ENCODE data around the gene NTSR2. TPM values are rescaled to one million over a fixed set of nuclear protein-coding genes. Genes with fewer than 3 reads are reported as not detected.

NTSR2 gene
- total RNA-seq, 3 donors from 2014 or later = not detected

DNA sequence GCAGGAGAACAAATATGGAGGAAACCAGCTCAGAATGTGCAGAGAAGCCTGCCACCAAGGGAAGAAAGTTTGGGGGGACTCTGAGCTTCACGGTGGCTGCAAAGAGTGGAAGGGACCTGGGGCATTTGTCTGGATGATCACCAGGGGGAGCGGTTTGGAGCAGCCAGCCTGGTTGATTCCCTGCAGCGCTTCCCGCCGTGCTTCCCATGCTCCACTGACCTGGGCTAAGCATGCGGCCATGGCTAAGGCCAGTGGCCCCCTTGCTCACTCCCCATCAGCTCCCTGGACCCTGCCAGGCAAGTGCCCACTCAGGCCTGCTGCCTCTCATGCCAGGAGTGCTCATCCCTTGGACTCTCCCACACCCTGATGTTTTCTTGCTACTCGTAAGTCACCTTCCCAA is 27.0 kb downstream of the NTSR2 start:
- TF ChIP-seq CTCF (IDR thresholded peaks at IDR 0.05) = no peak
- Histone ChIP-seq H3K4me1 (ENCODE audit: low read depth) (no peaks in the 10 kb centered on the region), H3K36me3 (ENCODE audit: low read depth) (no peaks in the 10 kb centered on the region), H3K4me3 (no peak overlapping the region), H3K9me3 (no peaks in the 10 kb centered on the region)
- ATAC-seq = no peak
- DNase-seq = no peak
- intact Hi-C loops (cut with DNase I, micrococcal nuclease) = no loop called here

DNA sequence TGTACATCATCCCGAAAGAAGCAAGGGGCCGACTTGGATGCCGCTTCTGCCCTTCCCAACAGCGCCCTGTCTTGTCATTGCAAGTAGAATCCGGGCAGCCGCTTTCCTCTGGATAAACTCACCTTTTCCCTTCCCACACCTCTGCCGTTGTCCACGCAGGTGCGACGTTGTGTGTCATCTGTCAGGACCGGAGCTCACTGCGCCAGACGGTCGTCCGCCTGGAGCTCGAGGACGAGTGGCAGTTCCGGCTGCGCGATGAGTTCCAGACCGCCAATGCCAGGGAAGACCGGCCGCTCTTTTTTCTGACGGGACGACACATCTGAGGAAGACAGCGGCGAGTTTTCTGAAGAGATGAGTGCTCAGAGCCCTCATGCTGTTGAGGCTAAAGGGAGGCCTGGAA is 29.9 kb downstream of the NTSR2 start:
- no peak for ATAC-seq
- Histone ChIP-seq H3K9me3 (no peaks in the 10 kb centered on the region), H3K4me1 (ENCODE audit: low read depth) (no peaks in the 10 kb centered on the region), H3K36me3 (ENCODE audit: low read depth) (no peaks in the 10 kb centered on the region), H3K4me3 (no peak overlapping the region)
- DNase-seq = no peak
- intact Hi-C loops (cut with DNase I, micrococcal nuclease) = no loop called here
- no peak for TF ChIP-seq CTCF (IDR thresholded peaks at IDR 0.05)

DNA sequence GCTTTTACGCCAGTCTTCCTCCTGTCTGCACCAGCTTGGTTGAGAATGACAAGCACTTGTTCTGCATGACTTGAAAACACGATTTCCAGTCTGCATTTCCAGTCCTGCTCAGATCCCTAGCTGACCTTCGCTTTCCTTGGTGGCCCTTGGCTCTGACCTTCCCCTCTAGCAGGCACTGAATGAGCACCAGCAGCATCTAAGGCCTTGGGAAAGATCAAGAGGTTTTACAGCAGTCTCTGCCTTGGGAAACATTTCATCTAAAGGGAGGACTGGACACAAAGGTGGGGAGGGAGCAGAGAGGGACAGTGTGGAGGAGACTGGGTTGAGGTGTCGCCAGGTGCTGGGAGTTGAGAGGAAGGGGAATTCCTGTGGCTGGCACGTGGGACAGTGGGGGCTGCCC is 30.5 kb downstream of the NTSR2 start:
- DNase-seq = no peak
- H3K36me3 ChIP-seq (ENCODE audit: low read depth) = no peaks in the 10 kb centered on the region
- no peaks in the 10 kb centered on the region for H3K9me3 ChIP-seq
- H3K4me3 ChIP-seq = no peak overlapping the region
- no peak for TF ChIP-seq CTCF (IDR thresholded peaks at IDR 0.05)
- no peaks in the 10 kb centered on the region for H3K4me1 ChIP-seq (ENCODE audit: low read depth)
- ATAC-seq = no peak
- intact Hi-C loops (cut with DNase I, micrococcal nuclease) = no loop called here

- Histone ChIP-seq H3K36me3 (ENCODE audit: low read depth) (no peaks in the 10 kb centered on the region), H3K4me1 (ENCODE audit: low read depth) (no peaks in the 10 kb centered on the region), H3K4me3 (no peak overlapping the region), H3K9me3 (no peaks in the 10 kb centered on the region)
- intact Hi-C loops (cut with DNase I, micrococcal nuclease) = no loop called here
- DNase-seq = no peak
- no peak for ATAC-seq
- no peak for TF ChIP-seq CTCF (IDR thresholded peaks at IDR 0.05)
Observed at GRCh38 chr2:11637546-11637945, 32.4 kb downstream of the NTSR2 start.

DNA sequence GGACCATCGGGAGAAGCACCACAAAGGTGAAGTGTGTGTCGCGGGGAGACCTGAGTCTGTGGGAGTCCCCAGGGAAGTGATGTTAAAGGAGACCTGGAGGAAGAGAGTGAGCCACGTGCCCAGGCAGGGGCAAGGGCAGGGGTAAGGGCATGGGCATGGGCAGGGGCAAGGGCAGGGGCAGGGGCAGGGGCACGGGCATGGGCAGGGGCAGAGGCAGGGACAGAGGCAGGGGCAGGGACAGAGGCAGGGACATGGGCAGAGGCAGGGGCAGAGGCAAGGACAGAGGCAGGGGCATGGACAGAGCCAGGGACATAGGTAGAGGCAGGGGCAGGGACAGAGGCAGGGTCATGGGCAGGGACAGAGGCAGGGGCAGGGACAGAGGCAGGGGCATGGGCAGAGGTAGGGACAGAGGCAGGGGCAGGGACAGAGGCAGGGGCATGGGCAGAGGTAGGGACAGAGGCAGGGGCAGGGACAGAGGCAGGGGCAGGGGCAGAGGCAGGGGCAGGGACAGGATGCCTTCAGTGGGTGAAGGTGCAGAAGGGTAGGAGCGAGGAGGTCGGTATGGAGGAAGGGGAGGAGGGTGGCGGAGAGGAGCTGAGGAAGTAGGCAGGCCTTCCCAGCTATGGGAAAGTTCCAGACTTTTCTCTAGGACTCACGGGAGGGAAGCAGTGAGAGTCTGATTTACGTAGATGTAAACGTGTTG is 33.3 kb downstream of the NTSR2 start:
- intact Hi-C loops (cut with DNase I, micrococcal nuclease) = no loop called here
- no peak for ATAC-seq
- TF ChIP-seq CTCF (IDR thresholded peaks at IDR 0.05) = no peak

DNA sequence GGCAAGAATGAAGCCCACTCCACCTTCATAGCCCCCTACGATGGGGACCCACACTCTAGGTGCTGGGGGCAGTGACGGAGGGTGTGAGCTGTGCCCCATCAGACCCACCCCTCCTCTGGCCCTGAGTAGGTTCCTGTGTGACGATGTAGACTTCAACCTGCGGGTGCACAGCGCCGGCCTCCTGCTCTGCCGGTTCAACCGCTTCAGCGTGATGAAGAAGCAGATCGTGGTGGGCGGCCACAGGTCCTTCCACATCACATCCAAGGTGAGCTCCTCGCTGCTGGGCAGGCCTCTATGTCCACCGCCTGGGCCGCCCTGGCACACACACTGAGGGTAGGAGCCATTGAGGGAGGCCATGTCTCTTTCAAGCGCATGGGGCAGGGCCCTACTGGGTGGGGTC is 34.9 kb downstream of the NTSR2 start:
- Histone ChIP-seq H3K9me3 (no peaks in the 10 kb centered on the region), H3K4me1 (ENCODE audit: low read depth) (no peaks in the 10 kb centered on the region), H3K4me3 (no peak overlapping the region), H3K36me3 (ENCODE audit: low read depth) (no peaks in the 10 kb centered on the region)
- intact Hi-C loops (cut with DNase I, micrococcal nuclease) = no loop called here
- DNase-seq (no peak), ATAC-seq (no peak)
- TF ChIP-seq CTCF (IDR thresholded peaks at IDR 0.05) = no peak

More for the DNA sequence above, 33.3 kb downstream of the NTSR2 start:
- Histone ChIP-seq H3K4me1 (ENCODE audit: low read depth) (no peaks in the 10 kb centered on the region), H3K4me3 (no peak overlapping the region), H3K9me3 (no peaks in the 10 kb centered on the region), H3K36me3 (ENCODE audit: low read depth) (no peaks in the 10 kb centered on the region)
- DNase-seq = no peak

Measured in mucosa of descending colon (tissue), 3 donors.